ENCODE measurements around the gene DGLUCY. TPM values are rescaled to one million over a fixed set of nuclear protein-coding genes. Genes with fewer than 3 reads are reported as not detected.
"Not testable (repeated sequence)": the region's sequence is repeated elsewhere in the genome, so short reads cannot be mapped to it uniquely, and the experiment has no call there.

The DGLUCY gene
- total and polyA plus RNA-seq, 9 donors = 17.9 to 73.3 (median 39.3) TPM

- Histone ChIP-seq H3K9me3 (no peaks in the 10 kb centered on the region), H3K27ac (no peak overlapping the region), H3K4me3 (no peak overlapping the region), H3K36me3 (no peaks in the 10 kb centered on the region), H3K4me1 (ENCODE audit: insufficient read depth) (peaks cover 2% of the 10 kb centered on the region), H3K27me3 (no peaks in the 10 kb centered on the region)
- 81 to 86% (median 84%) methylated on average over 9 of the region's 9 CpGs for WGBS, 3 donors
- intact Hi-C loops (cut with DNase I) = no loop called here
- no peak for DNase-seq
- no peak for TF ChIP-seq POLR2A (IDR thresholded peaks at IDR 0.05)
- TF ChIP-seq CTCF (IDR thresholded peaks at IDR 0.05) = no peak
- TF ChIP-seq EP300 (IDR thresholded peaks at IDR 0.05) = no peak
Measured at GRCh38 chr14:91245029-91245428, 131.2 kb downstream of the DGLUCY start.

GRCh38 chr14:91245616-91246015 is 131.7 kb downstream of the DGLUCY start:
- intact Hi-C loops (cut with DNase I); H3K4me3 ChIP-seq; H3K4me1 ChIP-seq (ENCODE audit: insufficient read depth); DNase-seq; H3K36me3 ChIP-seq; H3K27ac ChIP-seq; H3K9me3 ChIP-seq; H3K27me3 ChIP-seq: not testable (repeated sequence)
- 95 to 97% (median 97%) methylated on average over 8 of the region's 8 CpGs for WGBS, 3 donors

GRCh38 chr14:91246051-91246852 is 132.4 kb downstream of the DGLUCY start:
- no peak overlapping the region for H3K4me3 ChIP-seq
- 93 to 96% (median 93%) methylated on average over 15 of the region's 15 CpGs for WGBS, 3 donors
- intact Hi-C loops (cut with DNase I) = no loop called here
- TF ChIP-seq POLR2A (IDR thresholded peaks at IDR 0.05) (no peak), CTCF (IDR thresholded peaks at IDR 0.05) (no peak), EP300 (IDR thresholded peaks at IDR 0.05) (no peak)
- no peaks in the 10 kb centered on the region for H3K36me3 ChIP-seq
- H3K9me3 ChIP-seq = no peaks in the 10 kb centered on the region
- H3K27ac ChIP-seq = no peak overlapping the region
- H3K4me1 ChIP-seq (ENCODE audit: insufficient read depth) = peaks cover 2% of the 10 kb centered on the region
- no peaks in the 10 kb centered on the region for H3K27me3 ChIP-seq
- DNase-seq = no peak

GRCh38 chr14:91249841-91250616 is 136.2 kb downstream of the DGLUCY start:
- Histone ChIP-seq H3K9me3 (no peaks in the 10 kb centered on the region), H3K27me3 (no peaks in the 10 kb centered on the region), H3K4me1 (ENCODE audit: insufficient read depth) (peaks cover 7% of the 10 kb centered on the region), H3K27ac (no peak overlapping the region), H3K4me3 (no peak overlapping the region), H3K36me3 (no peaks in the 10 kb centered on the region)
- no peak for TF ChIP-seq POLR2A (IDR thresholded peaks at IDR 0.05)
- no peak for TF ChIP-seq CTCF (IDR thresholded peaks at IDR 0.05)
- TF ChIP-seq EP300 (IDR thresholded peaks at IDR 0.05) = no peak
- WGBS, 3 donors = 82 to 87% (median 85%) methylated on average over 10 of the region's 10 CpGs
- DNase-seq = no peak
- intact Hi-C loops (cut with DNase I) = no loop called here

GRCh38 chr14:91250912-91251311 is 137.0 kb downstream of the DGLUCY start:
- intact Hi-C loops (cut with DNase I) = no loop called here
- Histone ChIP-seq H3K4me3 (no peak overlapping the region), H3K9me3 (no peaks in the 10 kb centered on the region), H3K36me3 (no peaks in the 10 kb centered on the region), H3K27ac (no peak overlapping the region), H3K4me1 (ENCODE audit: insufficient read depth) (peaks cover 7% of the 10 kb centered on the region), H3K27me3 (no peaks in the 10 kb centered on the region)
- TF ChIP-seq CTCF (IDR thresholded peaks at IDR 0.05) (no peak), EP300 (IDR thresholded peaks at IDR 0.05) (no peak), POLR2A (IDR thresholded peaks at IDR 0.05) (no peak)
- DNase-seq = no peak
- WGBS, 3 donors = 73 to 91% (median 81%) methylated on average over 5 of the region's 5 CpGs

Data from ovary (tissue), 9 donors.